HG03342 (cell line): ENCODE results near the gene C9orf43.
"Not testable (repeated sequence)": the region's sequence is repeated elsewhere in the genome, so short reads cannot be mapped to it uniquely, and the experiment has no call there.

ENCODE experiments used
- ATAC-seq: cut with Tn5 transposase; IDR thresholded peaks from one replicate; pipeline ENCODE4 v1.9.1; 2021; ENCODE audit warnings: mild to moderate bottlenecking, moderate library complexity; ENCODE audit not compliant: unreplicated experiment

C9orf43 gene, protein sequence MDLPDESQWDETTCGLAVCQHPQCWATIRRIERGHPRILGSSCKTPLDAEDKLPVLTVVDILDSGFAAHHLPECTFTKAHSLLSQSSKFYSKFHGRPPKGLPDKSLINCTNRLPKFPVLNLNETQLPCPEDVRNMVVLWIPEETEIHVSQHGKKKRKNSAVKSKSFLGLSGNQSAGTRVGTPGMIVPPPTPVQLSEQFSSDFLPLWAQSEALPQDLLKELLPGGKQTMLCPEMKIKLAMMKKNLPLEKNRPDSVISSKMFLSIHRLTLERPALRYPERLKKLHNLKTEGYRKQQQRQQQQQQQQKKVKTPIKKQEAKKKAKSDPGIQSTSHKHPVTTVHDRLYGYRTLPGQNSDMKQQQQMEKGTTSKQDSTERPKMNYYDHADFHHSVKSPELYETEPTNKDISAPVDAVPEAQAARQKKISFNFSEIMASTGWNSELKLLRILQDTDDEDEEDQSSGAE

DNA sequence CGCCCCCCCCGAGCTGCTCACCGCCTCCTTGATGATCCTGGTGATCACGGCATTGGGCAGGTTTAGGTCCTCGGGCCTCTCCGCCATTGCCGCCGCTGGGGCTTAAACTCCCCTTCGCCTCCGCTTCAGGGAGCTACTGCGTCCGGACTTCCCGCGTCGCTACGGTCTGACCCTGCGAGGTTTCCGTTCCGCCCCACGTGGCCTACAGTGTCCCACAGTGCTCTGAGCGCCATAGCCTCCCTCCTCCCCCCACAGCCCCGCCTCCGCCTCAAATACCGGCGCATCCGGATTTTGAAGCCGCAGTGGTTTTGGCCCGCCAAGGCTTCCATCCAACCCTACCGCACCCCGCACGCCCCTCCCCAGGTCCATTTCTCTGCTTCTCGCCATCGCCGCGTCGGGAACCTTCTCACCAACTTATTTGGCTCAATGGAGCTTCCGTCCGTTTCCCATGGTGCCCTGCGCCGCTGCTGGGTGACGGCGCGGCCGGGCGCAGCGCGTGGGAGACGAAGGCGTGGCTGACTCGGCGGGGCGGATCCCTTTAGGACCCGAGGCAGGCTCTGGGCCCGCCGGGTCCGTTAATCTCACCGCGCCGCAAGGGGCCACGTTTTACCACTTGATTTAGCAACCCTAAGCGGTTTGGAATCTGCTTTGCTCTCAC, at the start of gene C9orf43, which contains the start of gene POLE3:
C9orf43 (plus strand) TSS at position 541 of the 658 bp plus-strand sequence. CDS start 2,747 bp downstream, outside the sequence.
POLE3 (minus strand) TSS at position 469 of the 658 bp plus-strand sequence; CDS start at position 87, 382 bp downstream.
- peak; percentile 94 for ATAC-seq

DNA sequence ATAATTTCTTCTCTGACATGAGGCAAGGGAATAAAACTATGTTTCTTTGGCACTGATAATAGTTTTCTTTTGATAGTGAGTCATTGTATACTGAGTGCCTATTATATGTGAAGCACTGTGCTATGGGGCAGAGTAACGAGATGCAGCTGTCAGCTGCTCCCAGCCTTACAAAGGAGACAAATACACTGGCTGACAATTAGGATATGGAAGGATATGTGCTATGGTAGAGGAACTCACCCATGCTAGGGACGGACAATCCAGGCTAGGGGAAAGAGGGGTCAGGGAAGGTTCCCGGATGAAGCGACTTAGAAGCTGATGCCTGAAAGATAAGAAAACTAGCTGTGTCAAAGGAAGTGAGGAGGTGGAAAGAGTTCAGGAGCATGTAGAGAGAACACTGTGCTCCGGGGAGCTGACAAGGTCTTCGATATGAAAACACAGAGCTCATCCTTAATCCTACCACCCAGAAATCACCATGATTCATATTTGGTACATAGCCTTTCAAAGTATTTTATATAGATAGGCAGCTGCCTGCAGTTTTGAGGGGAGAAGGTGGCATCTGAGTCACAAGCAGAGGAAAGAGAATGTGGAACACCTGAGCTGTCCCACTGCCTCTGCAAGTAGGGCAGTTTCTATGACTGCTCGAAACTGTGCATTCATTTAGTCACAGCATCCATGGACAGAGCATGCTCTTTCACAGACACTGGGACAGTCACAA, 49.1 kb upstream of the C9orf43 start:
- no peak for ATAC-seq

DNA sequence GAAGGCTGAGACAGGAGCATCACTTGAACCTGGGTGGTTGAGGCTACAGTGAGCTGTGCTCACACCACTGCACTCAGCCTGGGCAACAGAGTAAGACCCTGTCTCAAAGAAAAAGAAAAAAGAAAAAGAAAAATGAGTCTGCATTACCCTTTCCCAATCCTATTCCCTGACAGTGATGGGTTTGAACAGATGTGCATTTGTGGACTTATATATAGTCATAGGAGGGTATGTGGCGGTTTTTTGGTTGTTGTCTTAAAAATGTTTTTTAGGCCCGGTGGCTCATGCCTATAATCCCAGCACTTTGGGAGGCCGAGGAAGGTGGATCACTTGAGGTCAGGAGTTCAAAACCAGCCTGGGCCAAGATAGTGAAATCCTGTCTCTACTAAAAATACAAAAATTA, 47.2 kb upstream of the C9orf43 start:
- no peak for ATAC-seq

DNA sequence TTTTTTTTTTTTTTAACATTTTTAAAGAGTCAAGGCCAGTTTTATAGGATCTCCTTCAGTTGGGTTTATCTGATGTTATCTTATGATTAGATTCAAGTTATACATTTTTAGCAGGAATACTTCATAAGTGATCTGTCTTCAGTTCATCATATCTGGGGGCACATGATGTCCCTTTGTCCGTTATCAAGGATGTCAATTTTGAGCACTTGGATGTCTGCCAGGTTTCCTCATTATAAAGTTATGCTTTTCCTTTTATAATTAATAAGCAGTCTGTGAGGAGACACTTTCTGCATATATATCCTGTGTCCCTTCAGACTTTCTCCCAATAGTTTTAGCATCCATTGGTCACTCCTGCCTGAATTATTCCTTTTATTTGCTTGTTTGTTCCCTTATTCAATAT, 45.6 kb upstream of the C9orf43 start:
- ATAC-seq, result no peak

DNA sequence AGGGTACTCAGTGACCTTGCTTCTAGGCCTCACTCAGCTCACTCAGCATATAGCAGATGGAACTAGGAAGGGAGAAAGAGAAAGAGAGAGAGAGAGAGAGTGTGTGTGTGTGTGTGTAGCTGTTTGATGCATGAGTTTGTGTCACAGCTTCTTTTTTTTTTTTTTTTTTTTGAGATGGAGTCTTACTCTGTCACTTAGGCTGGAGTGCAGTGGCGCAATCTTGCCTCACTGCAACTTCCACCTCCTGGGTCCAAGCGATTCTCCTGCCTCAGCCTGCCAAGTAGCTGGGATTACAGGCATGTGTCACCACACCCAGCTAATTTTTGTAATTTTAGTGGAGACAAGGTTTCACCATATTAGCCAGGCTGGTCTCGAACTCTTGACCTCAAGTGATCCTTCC, 44.9 kb upstream of the C9orf43 start:
- ATAC-seq, result not testable (repeated sequence)

DNA sequence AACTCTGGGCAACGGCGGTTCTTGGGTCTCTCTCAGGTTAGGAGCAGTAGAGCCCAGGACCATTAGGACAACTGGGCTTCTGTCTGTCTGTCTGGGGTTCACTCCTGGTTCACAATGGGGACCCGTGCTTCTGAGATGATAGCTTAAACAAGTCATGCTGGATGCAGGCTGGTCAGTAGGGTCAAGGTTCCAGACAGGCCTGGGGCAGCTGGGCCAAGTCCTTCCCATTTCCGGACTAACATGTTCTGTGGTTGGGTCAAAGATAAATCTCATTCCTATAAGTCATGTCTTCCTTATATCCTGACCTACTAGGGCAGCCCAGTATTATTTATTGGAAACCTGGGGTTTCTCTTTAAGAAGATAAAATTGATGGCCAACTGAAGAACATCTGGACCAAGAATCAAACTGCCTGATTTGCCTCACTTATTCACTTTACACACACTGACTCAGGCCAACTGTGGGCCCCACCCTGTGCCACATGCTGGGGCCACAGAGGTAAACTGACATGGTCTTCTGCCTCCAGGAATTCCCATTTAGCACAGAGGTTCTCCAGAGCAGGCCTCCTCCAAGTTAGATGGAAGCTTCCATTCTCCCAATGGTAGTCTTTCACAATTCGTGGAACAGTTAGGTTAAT, 42.1 kb upstream of the C9orf43 start:
- no peak for ATAC-seq

DNA sequence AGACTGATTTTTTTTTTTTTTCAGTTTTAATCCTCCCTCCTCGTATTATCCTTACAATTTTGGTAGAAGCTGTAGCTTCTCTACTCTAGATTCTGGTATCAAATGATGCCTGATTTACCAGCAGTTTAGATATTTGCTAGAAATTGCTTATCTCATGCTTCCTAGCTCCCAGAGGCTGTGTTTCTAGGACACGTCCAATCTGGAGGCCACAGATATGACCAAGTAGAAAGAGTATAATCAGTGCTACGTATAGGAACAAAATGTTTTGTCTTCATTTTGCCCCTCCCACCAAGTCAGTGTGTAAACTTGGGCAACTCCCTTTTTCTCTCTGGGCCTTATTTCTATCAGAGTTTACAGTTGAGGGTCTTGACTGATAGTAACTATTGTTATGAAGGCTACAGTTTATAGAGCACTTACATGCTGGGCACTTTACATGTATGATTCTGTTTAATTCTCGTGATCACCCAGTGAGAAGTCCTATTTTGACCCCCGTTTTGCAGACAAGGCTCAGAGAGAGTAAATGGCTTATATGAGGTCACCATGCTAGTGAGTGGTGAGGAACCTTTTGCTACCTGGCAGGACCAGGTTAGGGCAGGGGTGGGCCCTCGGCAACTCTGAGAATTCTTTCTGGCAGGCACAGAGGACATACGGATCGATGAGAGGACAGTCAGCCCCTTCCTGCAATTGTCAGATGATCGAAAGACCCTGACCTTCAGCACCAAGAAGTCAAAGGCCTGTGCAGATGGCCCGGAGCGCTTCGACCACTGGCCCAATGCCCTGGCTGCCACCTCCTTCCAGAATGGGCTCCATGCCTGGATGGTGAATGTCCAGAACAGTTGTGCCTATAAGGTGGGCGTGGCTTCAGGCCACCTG, 41.3 kb upstream of the C9orf43 start:
- ATAC-seq, result no peak

DNA sequence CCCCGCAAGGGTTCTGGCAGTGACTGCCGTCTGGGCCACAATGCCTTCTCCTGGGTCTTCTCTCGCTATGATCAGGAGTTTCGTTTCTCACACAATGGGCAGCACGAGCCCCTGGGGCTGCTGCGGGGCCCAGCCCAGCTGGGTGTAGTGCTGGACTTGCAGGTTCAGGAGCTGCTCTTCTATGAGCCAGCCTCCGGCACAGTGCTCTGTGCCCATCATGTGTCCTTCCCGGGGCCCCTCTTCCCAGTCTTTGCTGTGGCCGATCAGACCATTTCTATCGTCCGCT, 40.7 kb upstream of the C9orf43 start:
- ATAC-seq, result no peak

DNA sequence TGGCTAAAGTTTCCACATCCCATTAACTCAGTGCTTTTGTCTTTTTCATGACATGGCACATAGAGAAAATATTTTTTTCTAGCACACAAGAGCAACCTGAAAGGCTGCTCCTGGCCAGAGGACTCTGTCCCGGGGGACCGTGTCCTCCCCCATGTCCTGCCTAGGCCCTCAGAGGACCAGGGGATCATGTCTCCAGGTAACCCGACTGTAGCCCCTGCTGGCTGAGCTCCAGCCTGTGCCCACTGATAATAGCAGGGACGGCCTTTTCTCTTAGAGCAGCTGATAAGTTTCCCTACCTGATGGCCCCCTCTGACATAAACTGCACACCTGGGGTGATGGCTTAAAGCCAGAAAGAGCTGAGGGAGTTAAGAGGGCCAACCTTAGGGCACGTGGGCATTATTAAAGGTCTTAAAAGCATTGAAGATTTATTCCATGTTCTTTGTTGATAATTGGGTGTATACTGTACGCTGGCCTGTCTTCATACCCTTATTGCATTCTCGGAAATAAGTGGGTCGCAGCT, 39.7 kb upstream of the C9orf43 start:
- no peak for ATAC-seq

DNA sequence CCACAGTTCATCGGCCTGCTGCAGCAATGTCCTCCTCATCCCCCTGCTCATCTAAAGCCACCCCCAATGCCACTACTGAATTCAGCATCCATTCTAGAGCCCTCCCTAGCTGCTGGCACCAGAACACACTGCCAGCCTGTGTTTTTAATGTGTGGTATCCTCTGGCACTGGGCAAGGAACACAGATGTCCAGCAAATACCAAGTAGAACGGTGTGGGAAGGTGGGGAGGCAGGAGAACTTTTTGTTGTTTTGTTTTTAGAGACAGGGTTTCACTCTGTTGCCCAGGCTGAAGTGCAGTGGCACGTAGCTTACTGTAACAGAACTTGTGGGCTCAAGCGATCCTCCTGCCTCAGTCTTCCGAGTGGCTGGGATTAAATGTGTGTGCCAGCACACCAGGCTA, 38.5 kb upstream of the C9orf43 start:
- ATAC-seq, result no peak

DNA sequence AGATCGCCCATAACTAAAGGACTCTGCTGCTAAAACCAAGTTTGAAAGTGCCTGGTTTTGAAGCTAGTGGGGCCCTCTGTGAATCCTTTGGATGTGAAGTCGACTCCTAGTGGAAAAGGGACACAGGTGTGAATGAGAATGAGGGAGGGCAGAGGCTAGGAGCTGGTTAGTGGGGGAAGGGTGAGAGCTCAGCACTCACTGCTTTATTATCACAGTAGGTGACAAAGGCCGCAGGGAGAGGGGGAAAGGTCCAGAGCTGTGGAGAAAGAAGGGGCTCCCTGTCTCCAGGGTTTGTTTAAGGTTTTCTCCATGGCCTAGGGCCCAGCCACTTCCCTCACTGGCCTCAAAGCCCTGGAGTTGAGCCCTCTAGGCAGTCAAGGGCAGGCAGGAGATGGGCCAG, 37.3 kb upstream of the C9orf43 start:
- ATAC-seq, result no peak

DNA sequence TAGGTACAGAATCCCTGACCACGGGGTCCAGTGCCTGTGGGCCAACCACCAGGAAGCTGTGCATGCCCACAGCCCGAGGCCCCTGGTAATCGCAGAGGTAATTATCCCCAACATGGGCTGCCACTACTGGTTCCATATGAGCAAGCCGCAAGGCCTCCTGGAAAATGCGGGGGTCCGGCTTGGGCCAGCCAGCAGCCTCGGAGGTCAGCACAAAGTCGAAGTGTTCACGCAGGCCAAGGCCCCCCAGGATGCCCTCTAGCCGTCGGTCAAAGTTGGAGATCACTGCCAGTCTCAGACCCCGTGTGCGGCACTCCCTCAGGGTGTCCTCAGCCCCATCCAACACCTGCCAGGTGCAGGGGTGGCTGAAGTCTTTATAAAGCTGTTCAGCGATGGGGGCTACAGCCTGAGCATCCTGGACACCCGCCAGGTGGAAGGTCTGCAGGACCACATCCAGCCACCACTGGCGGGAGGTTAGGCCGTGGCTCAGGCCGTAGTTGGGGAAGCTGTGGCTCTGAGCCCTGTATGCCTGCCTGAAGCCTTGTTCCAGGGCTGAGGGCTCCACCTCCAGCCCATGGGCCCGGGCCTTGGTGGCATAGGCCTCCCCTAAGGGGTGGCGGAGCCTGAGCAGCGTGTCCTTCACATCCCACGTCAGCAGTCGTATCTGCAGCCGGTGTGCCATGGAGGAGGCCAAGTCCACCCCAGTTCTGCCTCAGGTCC, 36.7 kb upstream of the C9orf43 start:
- no peak for ATAC-seq

DNA sequence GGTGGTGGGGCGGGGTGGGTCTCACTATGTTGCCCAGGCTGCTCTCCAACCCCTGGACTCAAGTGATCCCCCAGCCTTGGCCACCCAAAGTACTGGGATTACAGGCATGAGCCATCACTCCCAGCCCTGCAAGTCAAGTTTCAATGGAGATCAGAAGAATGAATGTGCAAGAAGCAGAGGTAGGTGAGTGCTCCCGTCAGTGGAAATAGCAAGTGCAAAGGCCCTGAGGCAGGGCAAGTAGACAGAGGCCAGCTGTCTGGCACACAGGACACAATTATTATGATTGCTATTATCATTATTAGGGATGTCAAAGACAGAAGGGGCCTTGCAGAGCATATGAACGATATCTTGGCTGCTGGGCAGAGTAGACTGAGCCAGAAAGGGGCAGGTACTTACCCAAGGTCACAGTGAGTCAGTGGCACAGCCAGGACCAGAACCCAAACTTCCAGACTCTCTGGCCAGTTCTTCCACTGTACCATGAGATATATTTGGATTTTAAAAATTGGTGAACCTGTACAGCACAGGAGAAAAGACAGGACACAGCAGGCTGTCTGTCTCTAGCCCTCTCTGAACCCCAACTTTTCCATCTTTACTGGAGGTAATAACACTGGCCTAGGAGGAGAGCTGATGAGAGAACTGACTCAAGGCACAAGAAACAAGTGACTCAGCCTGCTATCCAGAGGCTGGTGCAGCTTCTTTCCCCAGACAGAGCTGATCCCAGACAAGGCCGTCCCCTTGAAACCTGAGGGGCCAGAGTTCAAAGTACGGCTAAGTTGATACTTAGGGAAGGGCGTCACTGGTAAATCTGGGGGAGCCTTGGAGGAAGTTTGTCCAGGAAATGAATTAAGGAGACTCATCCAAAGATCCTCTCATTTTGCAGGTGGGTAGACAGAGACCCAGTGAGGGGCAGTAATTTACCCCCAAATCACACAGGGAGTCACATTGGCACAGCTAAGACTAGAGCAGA, 35.2 kb upstream of the C9orf43 start:
- ATAC-seq, result no peak

DNA sequence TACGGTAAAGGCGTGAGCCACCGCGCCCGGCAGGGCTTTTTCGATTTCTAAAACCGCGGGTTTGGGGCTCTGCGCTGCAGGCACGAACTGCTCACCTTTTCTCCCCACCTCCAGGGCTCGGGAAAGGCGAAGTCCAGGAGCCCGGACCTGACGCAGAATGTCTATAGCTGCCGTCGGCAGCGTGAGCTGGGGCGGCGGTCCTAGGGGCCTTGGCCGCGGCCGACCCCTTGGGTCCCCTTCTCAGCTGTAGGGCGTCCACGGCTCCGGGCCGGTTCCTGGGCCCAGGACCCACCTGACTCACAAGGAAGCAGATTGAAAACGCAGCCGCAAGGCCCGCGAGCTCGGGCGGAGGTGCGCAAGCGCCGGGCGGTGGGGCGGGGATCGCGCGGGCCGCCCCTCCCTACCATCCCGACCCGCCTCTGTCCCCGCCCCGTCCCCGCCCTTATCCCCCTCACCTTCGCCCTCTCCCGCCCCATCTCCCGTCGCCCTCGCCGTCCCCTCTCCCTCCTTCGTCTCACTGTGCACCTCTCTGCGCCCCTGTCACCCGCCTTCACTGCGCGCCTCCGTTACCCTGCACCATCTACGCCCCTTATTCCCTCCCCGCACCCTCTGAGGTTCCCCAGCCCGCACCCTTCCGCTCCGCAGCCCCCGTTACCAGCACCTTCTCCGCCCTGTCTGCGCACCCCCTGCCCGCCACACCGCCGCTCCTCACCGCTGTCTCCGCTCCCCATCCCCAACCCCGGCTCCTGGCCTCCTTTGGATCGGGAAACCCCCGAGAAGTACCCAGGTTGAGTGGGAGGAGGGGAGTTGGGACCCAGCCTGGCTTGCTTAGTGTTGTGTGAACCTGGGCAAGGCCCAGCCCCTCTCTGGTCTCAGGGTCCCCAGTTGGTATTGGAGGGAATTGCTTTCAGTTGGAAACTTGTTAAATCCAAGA, 33.6 kb upstream of the C9orf43 start, which contains the start of gene HDHD3:
HDHD3 (minus strand) TSS at position 353 of the 934 bp plus-strand sequence. CDS start 2,632 bp downstream, outside the sequence.
- ATAC-seq, result peak; percentile 64

DNA sequence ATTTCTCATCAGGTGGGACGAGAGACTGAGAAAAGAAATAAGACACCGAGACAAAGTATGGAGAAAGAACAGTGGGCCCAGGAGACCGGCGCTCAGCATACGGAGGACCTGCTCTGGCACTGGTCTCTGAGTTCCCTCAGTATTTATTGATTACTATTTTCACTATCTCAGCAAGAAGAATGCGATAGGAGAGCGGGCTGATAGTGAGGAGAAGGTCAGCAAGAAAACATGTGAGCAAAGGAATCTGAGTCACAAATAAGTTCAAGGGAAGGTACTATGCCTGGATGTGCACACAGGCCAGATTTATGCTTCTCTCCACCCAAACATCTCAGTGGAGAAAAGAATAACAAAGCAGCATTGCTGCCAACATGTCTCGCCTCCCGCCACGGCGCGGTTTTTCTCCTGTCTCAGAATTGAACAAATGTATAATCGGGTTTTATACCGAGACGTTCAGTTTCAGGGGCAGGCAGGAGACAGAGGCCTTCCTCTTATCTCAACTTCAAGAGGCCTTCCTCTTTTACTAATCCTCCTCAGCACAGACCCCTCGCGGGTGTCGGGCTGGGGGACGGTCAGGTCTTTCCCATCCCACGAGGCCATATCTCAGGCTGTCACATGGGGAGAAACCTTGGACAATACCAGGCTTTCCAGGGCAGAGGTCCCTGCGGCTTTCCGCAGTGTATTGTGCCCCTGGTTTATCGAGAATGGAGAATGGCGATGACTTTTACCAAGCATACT, 31.3 kb upstream of the C9orf43 start:
- not testable (repeated sequence) for ATAC-seq

DNA sequence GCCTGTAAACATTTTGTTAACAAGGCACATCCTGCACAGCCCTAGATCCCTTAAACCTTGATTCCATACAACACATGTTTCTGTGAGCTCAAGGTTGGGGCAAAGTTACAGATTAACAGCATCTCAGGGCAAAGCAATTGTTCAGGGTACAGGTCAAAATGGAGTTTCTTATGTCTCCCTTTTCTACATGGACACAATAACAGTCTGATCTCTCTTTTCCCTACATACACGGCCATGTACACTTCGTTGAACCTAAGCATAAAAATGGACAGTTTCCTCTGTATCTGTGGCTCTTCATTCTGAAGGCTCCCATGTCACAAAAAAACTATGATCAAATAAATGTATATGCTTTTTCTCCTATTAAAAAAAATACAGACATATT, 30.7 kb upstream of the C9orf43 start:
- not testable (repeated sequence) for ATAC-seq
